GM12892 (cell line): Measurements from ENCODE around the gene WNK2.

Experiments
- POLR2A ChIP-seq: IDR thresholded peaks from 2 replicates; pipeline ENCODE4 v1.6.1; 2011; ENCODE audit warnings: low read depth, low read length, control low read depth
- POLR2AphosphoS5 ChIP-seq: IDR thresholded peaks from 2 replicates; pipeline ENCODE4 v1.6.1; 2011; ENCODE audit warnings: low read depth, low read length, control low read depth
- TAF1 ChIP-seq: IDR thresholded peaks from 2 replicates; pipeline ENCODE4 v1.6.1; 2011; ENCODE audit warnings: low read depth, mild to moderate bottlenecking, control low read depth, low read length, borderline replicate concordance

GRCh38 chr9:93166699-93167098, 17.2 kb upstream of the WNK2 start:
- TF ChIP-seq TAF1: no peak
- TF ChIP-seq POLR2A: no peak
- TF ChIP-seq POLR2AphosphoS5: no peak
